GM23338 (cell line): ENCODE data around the gene RFX2. TPM values are rescaled to one million over a fixed set of nuclear protein-coding genes. Genes with fewer than 3 reads are reported as not detected.

Experiments
- ATAC-seq: fragments of 200-7000 bp; cut with Tn5 transposase; 3 replicates; pipeline ENCODE4 v1.9.1; 2020
- DNase-seq: peaks from one replicate; pipeline ENCODE4 v3.0.0-alpha.2; 2015; ENCODE audit warnings: low spot score
- H2AFZ ChIP-seq: fragments of 200-600 bp; sonication (generic); 2 replicates; pipeline ENCODE4 v1.8.0; 2016; ENCODE audit warnings: antibody characterized with exemption, mild to moderate bottlenecking, moderate library complexity
- H3F3A ChIP-seq: fragments of 200-600 bp; sonication (generic); replicated peaks from 2 replicates; pipeline ENCODE4 v1.8.0; 2017; ENCODE audit warnings: antibody characterized with exemption, mixed run types, low read depth
- H3K27ac ChIP-seq: fragments of 200-600 bp; sonication (generic); 2 replicates; pipeline ENCODE4 v1.6.1; 2016; ENCODE audit warnings: low read depth
- H3K27me3 ChIP-seq: fragments of 200-600 bp; sonication (generic); 2 replicates; pipeline ENCODE4 v1.8.0; 2016; ENCODE audit warnings: mild to moderate bottlenecking, mixed run types, moderate library complexity; ENCODE audit not compliant: insufficient read depth
- H3K36me3 ChIP-seq: fragments of 200-600 bp; sonication (generic); 2 replicates; pipeline ENCODE4 v1.8.0; 2016; ENCODE audit warnings: mild to moderate bottlenecking; ENCODE audit not compliant: insufficient read depth
- H3K4me1 ChIP-seq: fragments of 200-600 bp; sonication (generic); 2 replicates; pipeline ENCODE4 v1.8.0; 2016; ENCODE audit warnings: mild to moderate bottlenecking, moderate library complexity; ENCODE audit not compliant: insufficient read depth
- H3K4me2 ChIP-seq: fragments of 200-600 bp; sonication (generic); 2 replicates; pipeline ENCODE4 v1.7.1; 2017; ENCODE audit warnings: mixed run types
- H3K4me3 ChIP-seq: fragments of 200-600 bp; sonication (generic); 2 replicates; pipeline ENCODE4 v1.6.1; 2016; ENCODE audit warnings: mixed run types
- H3K79me2 ChIP-seq: fragments of 200-600 bp; sonication (generic); replicated peaks from 2 replicates; pipeline ENCODE4 v1.8.0; 2017; ENCODE audit warnings: mild to moderate bottlenecking; ENCODE audit not compliant: insufficient read depth
- H3K9me2 ChIP-seq: fragments of 200-600 bp; sonication (generic); 2 replicates; pipeline ENCODE4 v1.8.0; 2017; ENCODE audit not compliant: insufficient read depth
- H4K20me1 ChIP-seq: fragments of 200-600 bp; sonication (generic); replicated peaks from 2 replicates; pipeline ENCODE4 v1.8.0; 2017; ENCODE audit warnings: mild to moderate bottlenecking; ENCODE audit not compliant: insufficient read depth
- H3K27ac Mint-ChIP-seq: 2 replicates; pipeline ENCODE4 v1.8.0; 2020; ENCODE audit warnings: inconsistent platforms, mild to moderate bottlenecking, moderate library complexity, mixed read lengths
- H3K27me3 Mint-ChIP-seq: 3 replicates; pipeline ENCODE4 v1.8.0; 2022; ENCODE audit warnings: low read depth, mild to moderate bottlenecking, moderate library complexity, mixed read lengths, inconsistent platforms; ENCODE audit not compliant: insufficient read depth, poor library complexity
- H3K36me3 Mint-ChIP-seq: 3 replicates; pipeline ENCODE4 v1.8.0; 2021; ENCODE audit warnings: low read depth, mild to moderate bottlenecking, inconsistent platforms, moderate library complexity, mixed read lengths
- H3K4me1 Mint-ChIP-seq: 3 replicates; pipeline ENCODE4 v1.8.0; 2020; ENCODE audit warnings: mild to moderate bottlenecking, inconsistent platforms, mixed read lengths
- H3K4me3 Mint-ChIP-seq: 3 replicates; pipeline ENCODE4 v1.8.0; 2021; ENCODE audit warnings: moderate library complexity, mild to moderate bottlenecking, inconsistent platforms, mixed read lengths
- H3K9me3 Mint-ChIP-seq: 3 replicates; pipeline ENCODE4 v1.8.0; 2020; ENCODE audit warnings: moderate library complexity, mild to moderate bottlenecking, inconsistent platforms, mixed read lengths
- CREB1 ChIP-seq: fragments of 250-450 bp; sonication (Bioruptor Pico); IDR thresholded peaks from 2 replicates; pipeline ENCODE4 v1.5.0; 2020; ENCODE audit warnings: low read depth, mild to moderate bottlenecking, moderate library complexity
- JUNB ChIP-seq: IDR thresholded peaks from one replicate; pipeline ENCODE4 v1.6.1; 2016; ENCODE audit warnings: antibody characterized with exemption; ENCODE audit not compliant: unreplicated experiment
- NANOG ChIP-seq: IDR thresholded peaks from 2 replicates; pipeline ENCODE4 v1.6.1; 2016; ENCODE audit warnings: antibody characterized with exemption, borderline replicate concordance
- POLR2AphosphoS5 ChIP-seq: IDR thresholded peaks from 2 replicates; pipeline ENCODE4 v1.6.1; 2016; ENCODE audit warnings: antibody characterized with exemption, low read depth
- ZNF114 ChIP-seq: fragments of 250-450 bp; sonication (Bioruptor Pico); IDR thresholded peaks from 2 replicates; pipeline ENCODE4 v1.5.0; 2020; ENCODE audit warnings: mild to moderate bottlenecking, moderate library complexity
- ZNF331 ChIP-seq: fragments of 250-450 bp; sonication (Bioruptor Pico); IDR thresholded peaks from 2 replicates; pipeline ENCODE4 v1.5.0; 2020; ENCODE audit warnings: low read depth, mild to moderate bottlenecking, moderate library complexity
- polyA plus RNA-seq: library from polyadenylated mRNA; unstranded; fragments of >200 nt; fragmentation: Nextera tagmentation; extraction: Ambion mirVana; gene quantifications from 2 replicates; pipeline ENCODE4 v1.2.1, GENCODE V29; 2016
- total RNA-seq: library from RNA; depleted of rRNA; stranded (reverse); fragments of >200 nt; shearing (Covaris generic); gene quantifications from 2 replicates; pipeline ENCODE4 v1.2.3, GENCODE V29; 2014
- TF ChIP-seq, protein P1 (sequence below), 2 experiments: fragments of 200-600 bp in 1 of 2; sonication (generic) in 1 of 2; conservative IDR thresholded peaks; 2 replicates each; pipeline versions ENCODE4 v1.5.1 to v1.6.1; 2016 to 2017; ENCODE audit warnings: antibody characterized with exemption in 2 of 2, low read depth in 2 of 2, mild to moderate bottlenecking in 2 of 2, moderate library complexity in 1 of 2
- TF ChIP-seq, protein P2 (sequence below): IDR thresholded peaks from one replicate; pipeline ENCODE4 v1.6.1; 2018; ENCODE audit warnings: antibody characterized with exemption; ENCODE audit not compliant: unreplicated experiment
- TF ChIP-seq, protein P3 (sequence below): IDR thresholded peaks from 2 replicates; pipeline ENCODE4 v1.6.1; 2016; ENCODE audit warnings: antibody characterized with exemption
- TF ChIP-seq, protein P4 (sequence below): fragments of 250-450 bp; sonication (Bioruptor Pico); IDR thresholded peaks from 2 replicates; pipeline ENCODE4 v1.5.0; 2020; ENCODE audit warnings: mild to moderate bottlenecking, moderate library complexity

RFX2 gene
- total and polyA plus RNA-seq, 2 experiments from 2014 or later: 4.6 to 13.0 TPM

DNA sequence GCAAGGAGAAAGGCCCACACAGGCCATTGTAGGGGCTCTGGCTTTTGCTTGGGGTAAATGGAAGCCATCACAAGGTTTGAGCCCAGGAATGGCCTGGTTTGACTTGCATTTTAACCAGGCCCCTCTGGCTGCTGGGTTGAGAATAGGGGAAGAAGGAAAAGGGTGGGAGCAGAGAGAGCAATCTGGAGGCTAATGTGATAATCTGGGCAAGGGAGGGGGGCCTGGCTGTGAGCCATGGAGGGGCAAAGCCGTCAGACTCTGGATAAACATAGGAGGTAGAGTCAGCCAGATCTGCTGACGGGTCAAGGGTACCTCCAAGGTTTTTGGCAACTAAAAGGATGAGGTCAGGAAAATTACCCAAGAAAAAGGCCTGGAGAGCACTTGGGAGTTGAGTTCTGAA lies 41.6 kb downstream of the RFX2 start (continued):
- TF ChIP-seq NANOG: no peak
- TF ChIP-seq POLR2AphosphoS5: no peak
- TF ChIP-seq, protein P1, sequence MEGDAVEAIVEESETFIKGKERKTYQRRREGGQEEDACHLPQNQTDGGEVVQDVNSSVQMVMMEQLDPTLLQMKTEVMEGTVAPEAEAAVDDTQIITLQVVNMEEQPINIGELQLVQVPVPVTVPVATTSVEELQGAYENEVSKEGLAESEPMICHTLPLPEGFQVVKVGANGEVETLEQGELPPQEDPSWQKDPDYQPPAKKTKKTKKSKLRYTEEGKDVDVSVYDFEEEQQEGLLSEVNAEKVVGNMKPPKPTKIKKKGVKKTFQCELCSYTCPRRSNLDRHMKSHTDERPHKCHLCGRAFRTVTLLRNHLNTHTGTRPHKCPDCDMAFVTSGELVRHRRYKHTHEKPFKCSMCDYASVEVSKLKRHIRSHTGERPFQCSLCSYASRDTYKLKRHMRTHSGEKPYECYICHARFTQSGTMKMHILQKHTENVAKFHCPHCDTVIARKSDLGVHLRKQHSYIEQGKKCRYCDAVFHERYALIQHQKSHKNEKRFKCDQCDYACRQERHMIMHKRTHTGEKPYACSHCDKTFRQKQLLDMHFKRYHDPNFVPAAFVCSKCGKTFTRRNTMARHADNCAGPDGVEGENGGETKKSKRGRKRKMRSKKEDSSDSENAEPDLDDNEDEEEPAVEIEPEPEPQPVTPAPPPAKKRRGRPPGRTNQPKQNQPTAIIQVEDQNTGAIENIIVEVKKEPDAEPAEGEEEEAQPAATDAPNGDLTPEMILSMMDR (conservative IDR thresholded peaks at IDR 0.05; ENCODE audit: low read depth in 2 of 2): no peak
- TF ChIP-seq JUNB: no peak
- TF ChIP-seq ZNF114 (CRISPR knock-in tag): no peak
- no peak for TF ChIP-seq ZNF331 (CRISPR knock-in tag)
- no peak for TF ChIP-seq CREB1 (CRISPR knock-in tag)
- TF ChIP-seq, protein P2, sequence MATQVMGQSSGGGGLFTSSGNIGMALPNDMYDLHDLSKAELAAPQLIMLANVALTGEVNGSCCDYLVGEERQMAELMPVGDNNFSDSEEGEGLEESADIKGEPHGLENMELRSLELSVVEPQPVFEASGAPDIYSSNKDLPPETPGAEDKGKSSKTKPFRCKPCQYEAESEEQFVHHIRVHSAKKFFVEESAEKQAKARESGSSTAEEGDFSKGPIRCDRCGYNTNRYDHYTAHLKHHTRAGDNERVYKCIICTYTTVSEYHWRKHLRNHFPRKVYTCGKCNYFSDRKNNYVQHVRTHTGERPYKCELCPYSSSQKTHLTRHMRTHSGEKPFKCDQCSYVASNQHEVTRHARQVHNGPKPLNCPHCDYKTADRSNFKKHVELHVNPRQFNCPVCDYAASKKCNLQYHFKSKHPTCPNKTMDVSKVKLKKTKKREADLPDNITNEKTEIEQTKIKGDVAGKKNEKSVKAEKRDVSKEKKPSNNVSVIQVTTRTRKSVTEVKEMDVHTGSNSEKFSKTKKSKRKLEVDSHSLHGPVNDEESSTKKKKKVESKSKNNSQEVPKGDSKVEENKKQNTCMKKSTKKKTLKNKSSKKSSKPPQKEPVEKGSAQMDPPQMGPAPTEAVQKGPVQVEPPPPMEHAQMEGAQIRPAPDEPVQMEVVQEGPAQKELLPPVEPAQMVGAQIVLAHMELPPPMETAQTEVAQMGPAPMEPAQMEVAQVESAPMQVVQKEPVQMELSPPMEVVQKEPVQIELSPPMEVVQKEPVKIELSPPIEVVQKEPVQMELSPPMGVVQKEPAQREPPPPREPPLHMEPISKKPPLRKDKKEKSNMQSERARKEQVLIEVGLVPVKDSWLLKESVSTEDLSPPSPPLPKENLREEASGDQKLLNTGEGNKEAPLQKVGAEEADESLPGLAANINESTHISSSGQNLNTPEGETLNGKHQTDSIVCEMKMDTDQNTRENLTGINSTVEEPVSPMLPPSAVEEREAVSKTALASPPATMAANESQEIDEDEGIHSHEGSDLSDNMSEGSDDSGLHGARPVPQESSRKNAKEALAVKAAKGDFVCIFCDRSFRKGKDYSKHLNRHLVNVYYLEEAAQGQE: no peak

DNA sequence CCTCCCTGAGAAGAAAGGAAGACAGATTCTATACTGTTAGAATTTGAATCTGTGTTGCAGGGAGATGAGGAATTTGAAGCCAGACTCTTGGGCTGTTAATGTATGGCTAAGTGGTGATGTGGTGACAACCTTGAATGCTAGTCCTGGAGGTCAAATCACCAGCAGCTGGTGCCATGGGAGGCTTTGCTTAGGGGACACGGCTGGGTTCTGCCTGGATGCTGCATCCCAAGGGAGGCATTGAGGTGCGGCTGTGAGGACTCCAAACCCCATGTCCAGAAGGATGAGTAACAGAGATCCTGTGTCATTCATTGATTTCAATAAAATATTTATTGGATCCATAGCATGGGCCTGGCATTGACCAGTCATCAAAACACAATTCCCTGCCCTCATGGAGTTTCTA lies 42.3 kb downstream of the RFX2 start:
- Histone ChIP-seq H3K27ac (no peak overlapping the region), H3K79me2 (no peaks in the 10 kb centered on the region), H3F3A (no peaks in the 10 kb centered on the region), H4K20me1 (no peaks in the 10 kb centered on the region), H3K9me2 (no peaks in the 10 kb centered on the region), H3K4me2 (no peak overlapping the region), H3K4me3 (no peak overlapping the region), H3K36me3 (no peaks in the 10 kb centered on the region), H3K4me1 (peaks cover 5% of the 10 kb centered on the region; the same call in 1 of the 2 replicates), H2AFZ (no peak overlapping the region), H3K27me3 (no peaks in the 10 kb centered on the region)
- ATAC-seq (no peak), DNase-seq (no peak)
- Mint-ChIP-seq H3K4me3 (no peak overlapping the region), H3K9me3 (peaks cover 6% of the 10 kb centered on the region; the same call in 2 of the 3 replicates), H3K27me3 (peaks cover 5% of the 10 kb centered on the region), H3K27ac (no peak overlapping the region), H3K4me1 (peaks cover 14% of the 10 kb centered on the region; the same call in 2 of the 3 replicates), H3K36me3 (no peaks in the 10 kb centered on the region; the same call in 2 of the 3 replicates)
- TF ChIP-seq POLR2AphosphoS5 (no peak), ZNF114 (CRISPR knock-in tag) (no peak), ZNF331 (CRISPR knock-in tag) (no peak)
- TF ChIP-seq, protein P3, sequence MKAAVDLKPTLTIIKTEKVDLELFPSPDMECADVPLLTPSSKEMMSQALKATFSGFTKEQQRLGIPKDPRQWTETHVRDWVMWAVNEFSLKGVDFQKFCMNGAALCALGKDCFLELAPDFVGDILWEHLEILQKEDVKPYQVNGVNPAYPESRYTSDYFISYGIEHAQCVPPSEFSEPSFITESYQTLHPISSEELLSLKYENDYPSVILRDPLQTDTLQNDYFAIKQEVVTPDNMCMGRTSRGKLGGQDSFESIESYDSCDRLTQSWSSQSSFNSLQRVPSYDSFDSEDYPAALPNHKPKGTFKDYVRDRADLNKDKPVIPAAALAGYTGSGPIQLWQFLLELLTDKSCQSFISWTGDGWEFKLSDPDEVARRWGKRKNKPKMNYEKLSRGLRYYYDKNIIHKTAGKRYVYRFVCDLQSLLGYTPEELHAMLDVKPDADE: no peak
- TF ChIP-seq, protein P4, sequence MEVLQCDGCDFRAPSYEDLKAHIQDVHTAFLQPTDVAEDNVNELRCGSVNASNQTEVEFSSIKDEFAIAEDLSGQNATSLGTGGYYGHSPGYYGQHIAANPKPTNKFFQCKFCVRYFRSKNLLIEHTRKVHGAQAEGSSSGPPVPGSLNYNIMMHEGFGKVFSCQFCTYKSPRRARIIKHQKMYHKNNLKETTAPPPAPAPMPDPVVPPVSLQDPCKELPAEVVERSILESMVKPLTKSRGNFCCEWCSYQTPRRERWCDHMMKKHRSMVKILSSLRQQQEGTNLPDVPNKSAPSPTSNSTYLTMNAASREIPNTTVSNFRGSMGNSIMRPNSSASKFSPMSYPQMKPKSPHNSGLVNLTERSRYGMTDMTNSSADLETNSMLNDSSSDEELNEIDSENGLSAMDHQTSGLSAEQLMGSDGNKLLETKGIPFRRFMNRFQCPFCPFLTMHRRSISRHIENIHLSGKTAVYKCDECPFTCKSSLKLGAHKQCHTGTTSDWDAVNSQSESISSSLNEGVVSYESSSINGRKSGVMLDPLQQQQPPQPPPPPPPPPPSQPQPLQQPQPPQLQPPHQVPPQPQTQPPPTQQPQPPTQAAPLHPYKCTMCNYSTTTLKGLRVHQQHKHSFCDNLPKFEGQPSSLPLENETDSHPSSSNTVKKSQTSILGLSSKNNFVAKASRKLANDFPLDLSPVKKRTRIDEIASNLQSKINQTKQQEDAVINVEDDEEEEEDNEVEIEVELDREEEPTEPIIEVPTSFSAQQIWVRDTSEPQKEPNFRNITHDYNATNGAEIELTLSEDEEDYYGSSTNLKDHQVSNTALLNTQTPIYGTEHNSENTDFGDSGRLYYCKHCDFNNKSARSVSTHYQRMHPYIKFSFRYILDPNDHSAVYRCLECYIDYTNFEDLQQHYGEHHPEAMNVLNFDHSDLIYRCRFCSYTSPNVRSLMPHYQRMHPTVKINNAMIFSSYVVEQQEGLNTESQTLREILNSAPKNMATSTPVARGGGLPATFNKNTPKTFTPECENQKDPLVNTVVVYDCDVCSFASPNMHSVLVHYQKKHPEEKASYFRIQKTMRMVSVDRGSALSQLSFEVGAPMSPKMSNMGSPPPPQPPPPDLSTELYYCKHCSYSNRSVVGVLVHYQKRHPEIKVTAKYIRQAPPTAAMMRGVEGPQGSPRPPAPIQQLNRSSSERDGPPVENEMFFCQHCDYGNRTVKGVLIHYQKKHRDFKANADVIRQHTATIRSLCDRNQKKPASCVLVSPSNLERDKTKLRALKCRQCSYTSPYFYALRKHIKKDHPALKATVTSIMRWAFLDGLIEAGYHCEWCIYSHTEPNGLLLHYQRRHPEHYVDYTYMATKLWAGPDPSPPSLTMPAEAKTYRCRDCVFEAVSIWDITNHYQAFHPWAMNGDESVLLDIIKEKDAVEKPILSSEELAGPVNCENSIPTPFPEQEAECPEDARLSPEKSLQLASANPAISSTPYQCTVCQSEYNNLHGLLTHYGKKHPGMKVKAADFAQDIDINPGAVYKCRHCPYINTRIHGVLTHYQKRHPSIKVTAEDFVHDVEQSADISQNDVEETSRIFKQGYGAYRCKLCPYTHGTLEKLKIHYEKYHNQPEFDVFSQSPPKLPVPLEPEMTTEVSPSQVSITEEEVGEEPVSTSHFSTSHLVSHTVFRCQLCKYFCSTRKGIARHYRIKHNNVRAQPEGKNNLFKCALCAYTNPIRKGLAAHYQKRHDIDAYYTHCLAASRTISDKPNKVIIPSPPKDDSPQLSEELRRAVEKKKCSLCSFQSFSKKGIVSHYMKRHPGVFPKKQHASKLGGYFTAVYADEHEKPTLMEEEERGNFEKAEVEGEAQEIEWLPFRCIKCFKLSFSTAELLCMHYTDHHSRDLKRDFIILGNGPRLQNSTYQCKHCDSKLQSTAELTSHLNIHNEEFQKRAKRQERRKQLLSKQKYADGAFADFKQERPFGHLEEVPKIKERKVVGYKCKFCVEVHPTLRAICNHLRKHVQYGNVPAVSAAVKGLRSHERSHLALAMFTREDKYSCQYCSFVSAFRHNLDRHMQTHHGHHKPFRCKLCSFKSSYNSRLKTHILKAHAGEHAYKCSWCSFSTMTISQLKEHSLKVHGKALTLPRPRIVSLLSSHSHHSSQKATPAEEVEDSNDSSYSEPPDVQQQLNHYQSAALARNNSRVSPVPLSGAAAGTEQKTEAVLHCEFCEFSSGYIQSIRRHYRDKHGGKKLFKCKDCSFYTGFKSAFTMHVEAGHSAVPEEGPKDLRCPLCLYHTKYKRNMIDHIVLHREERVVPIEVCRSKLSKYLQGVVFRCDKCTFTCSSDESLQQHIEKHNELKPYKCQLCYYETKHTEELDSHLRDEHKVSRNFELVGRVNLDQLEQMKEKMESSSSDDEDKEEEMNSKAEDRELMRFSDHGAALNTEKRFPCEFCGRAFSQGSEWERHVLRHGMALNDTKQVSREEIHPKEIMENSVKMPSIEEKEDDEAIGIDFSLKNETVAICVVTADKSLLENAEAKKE (CRISPR knock-in tag): no peak
- TF ChIP-seq, protein P1 (conservative IDR thresholded peaks at IDR 0.05; ENCODE audit: low read depth in 2 of 2): no peak
